H1 (cell line): Measurements from ENCODE around the gene AGBL4.

ENCODE experiments used
- CBX8 ChIP-seq: fragments of 300-800, 300-1000 bp; sonication (generic); IDR thresholded peaks from 2 replicates; pipeline ENCODE4 v1.7.1; 2016; ENCODE audit warnings: low read depth, low read length, borderline replicate concordance
- CEBPB ChIP-seq: IDR thresholded peaks from 2 replicates; pipeline ENCODE4 v1.6.1; 2012; ENCODE audit warnings: low read depth, low read length
- CTCF ChIP-seq, 3 experiments: IDR thresholded peaks; 1 replicate in 2 of 3; 2 replicates in 1 of 3; pipeline versions ENCODE4 v1.5.1 to v1.6.1; 2011; ENCODE audit warnings: low read length in 3 of 3, mild to moderate bottlenecking in 3 of 3, inconsistent platforms in 2 of 3, low read depth in 1 of 3, moderate library complexity in 1 of 3; ENCODE audit not compliant: insufficient read depth in 1 of 3; ENCODE audit errors: control extremely low read depth in 1 of 3
- EGR1 ChIP-seq: IDR thresholded peaks from 2 replicates; pipeline ENCODE4 v1.6.1; 2011; ENCODE audit warnings: low read depth, low read length, borderline replicate concordance
- EP300 ChIP-seq, 2 experiments: IDR thresholded peaks; 1 replicate in 1 of 2; 2 replicates in 1 of 2; pipeline ENCODE4 v1.6.1; 2011 to 2012; ENCODE audit warnings: low read depth in 2 of 2, low read length in 2 of 2, mild to moderate bottlenecking in 2 of 2, borderline replicate concordance in 1 of 2, inconsistent platforms in 1 of 2, moderate library complexity in 1 of 2
- MAX ChIP-seq: IDR thresholded peaks from 2 replicates; pipeline ENCODE4 v1.6.1; 2012; ENCODE audit warnings: inconsistent platforms
- NRF1 ChIP-seq: IDR thresholded peaks from 2 replicates; pipeline ENCODE4 v1.6.1; 2011; ENCODE audit warnings: mild to moderate bottlenecking, low read depth, low read length, improper control_type of control experiment
- POLR2A ChIP-seq, 2 experiments: IDR thresholded peaks; 1 replicate in 1 of 2; 2 replicates in 1 of 2; pipeline ENCODE4 v1.6.1; 2011; ENCODE audit warnings: low read depth in 2 of 2, low read length in 2 of 2, mild to moderate bottlenecking in 2 of 2; ENCODE audit errors: control extremely low read depth in 1 of 2
- TCF12 ChIP-seq: IDR thresholded peaks from 2 replicates; pipeline ENCODE4 v1.6.1; 2011; ENCODE audit warnings: low read depth, mild to moderate bottlenecking, low read length

GRCh38 chr1:48875552-48876329, 1148.0 kb downstream of the AGBL4 start:
- TF ChIP-seq CTCF (IDR thresholded peaks at IDR 0.05; ENCODE audit: control extremely low read depth in 1 of 3, insufficient read depth in 1 of 3, low read depth in 1 of 3, low read length in 3 of 3) (no peak), CEBPB (no peak), POLR2A (IDR thresholded peaks at IDR 0.05; ENCODE audit: control extremely low read depth in 1 of 2, low read depth in 2 of 2, low read length in 2 of 2) (no peak), CBX8 (no peak), NRF1 (no peak), EGR1 (no peak), EP300 (IDR thresholded peaks at IDR 0.05; ENCODE audit: borderline replicate concordance in 1 of 2, low read depth in 2 of 2, low read length in 2 of 2) (no peak), TCF12 (no peak), MAX (no peak)
